GM19023 (cell line): ENCODE data around the gene MS4A15.

ENCODE experiments used
- ATAC-seq: cut with Tn5 transposase; IDR thresholded peaks from one replicate; pipeline ENCODE4 v1.9.1; 2021; ENCODE audit warnings: mild to moderate bottlenecking, moderate library complexity; ENCODE audit not compliant: unreplicated experiment

The MS4A15 gene

DNA sequence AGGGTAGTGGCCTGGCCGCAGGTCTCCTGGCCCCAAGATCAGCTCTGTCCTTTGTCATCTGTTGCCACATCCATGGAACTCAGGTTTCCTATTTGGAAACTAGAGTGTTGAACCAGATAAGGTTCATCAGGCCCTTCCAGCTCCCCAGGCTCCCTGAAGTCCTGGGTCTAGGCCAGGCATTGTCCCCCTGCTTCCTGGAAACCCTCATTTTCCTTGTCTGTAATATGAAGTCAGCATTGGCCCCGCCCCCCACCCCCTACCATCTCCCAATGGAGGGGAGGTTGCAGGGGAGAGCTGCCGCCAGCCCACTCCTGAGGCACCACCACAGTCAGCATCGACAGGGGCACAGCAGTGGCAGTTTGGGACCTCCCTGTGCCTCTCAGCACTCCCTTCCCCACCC is 19.5 kb downstream of the MS4A15 start:
- ATAC-seq, result no peak

DNA sequence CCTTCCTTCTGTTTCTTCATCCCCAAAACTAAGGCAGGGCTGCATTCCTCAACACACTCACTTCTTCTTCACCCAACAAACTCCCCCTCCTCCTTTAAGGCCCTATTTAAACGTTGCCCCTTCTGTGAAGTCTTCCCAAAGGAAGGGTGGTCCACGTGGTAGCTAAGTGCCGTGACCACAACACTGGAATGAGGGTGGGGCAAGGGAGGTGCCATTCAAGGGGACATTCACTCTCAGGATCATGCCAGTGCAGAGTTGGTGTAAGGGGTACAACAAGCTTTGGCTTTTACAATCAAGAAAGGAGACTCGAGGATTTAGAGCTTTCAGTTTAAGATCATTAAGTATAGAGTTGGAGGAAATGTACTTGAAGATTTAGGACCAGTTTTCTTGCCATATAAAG is 20.4 kb downstream of the MS4A15 start:
- no peak for ATAC-seq

DNA sequence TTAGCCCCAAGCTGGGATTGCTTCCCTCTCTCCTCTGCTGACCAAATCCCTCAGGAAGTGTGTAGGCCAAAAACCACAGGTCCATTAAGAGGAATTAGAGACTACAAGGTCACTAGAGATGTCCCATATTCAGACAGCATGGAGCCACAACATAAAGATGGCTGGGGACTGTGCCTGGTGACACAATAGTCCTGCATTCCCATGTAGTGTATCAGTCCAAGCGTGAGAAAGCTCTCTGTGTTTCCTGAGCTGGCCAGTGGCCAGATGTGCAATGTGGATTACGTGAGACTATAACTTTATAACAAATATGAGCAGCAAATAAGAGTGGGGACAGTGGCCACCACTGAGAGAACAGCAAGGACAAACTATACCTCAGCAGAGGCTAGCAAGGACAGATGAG is 20.9 kb downstream of the MS4A15 start:
- no peak for ATAC-seq

DNA sequence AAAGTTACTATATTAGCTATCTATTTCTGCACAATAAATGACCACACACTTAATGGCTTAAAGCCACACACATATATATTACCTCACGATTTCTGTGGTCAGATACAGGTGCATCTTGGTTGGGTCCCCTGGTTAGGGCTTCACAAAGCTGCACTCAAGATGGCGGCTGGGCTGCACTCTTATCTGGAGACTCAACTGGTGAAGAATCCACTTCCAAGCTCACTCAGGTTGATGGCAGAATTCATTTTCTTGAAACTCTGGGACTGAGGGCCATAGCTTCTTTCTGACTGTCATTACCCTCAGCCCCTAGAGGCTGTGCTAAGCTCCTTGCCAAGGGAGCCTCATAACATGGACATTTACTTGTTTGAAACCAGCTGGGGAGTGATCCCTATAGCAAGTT is 23.4 kb downstream of the MS4A15 start:
- ATAC-seq, result no peak

DNA sequence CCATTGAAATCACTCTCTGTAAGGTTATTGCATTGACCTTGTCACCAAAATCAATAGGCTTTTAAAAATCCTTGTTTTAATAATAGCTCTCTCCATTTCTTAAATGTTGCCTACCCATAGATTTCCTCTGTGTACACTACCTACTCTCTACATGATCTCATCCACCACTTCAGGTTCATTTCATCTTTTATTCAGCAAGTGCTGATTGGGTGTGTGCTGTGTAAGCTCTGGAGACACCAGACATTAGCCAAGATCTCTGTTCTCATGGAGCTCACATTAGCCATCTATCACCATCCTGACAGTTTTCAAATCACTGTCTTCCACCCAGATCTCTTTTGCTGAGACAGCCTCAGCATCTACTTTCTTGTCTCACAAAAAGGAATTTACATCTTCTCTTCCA is 24.1 kb downstream of the MS4A15 start:
- ATAC-seq, result no peak

DNA sequence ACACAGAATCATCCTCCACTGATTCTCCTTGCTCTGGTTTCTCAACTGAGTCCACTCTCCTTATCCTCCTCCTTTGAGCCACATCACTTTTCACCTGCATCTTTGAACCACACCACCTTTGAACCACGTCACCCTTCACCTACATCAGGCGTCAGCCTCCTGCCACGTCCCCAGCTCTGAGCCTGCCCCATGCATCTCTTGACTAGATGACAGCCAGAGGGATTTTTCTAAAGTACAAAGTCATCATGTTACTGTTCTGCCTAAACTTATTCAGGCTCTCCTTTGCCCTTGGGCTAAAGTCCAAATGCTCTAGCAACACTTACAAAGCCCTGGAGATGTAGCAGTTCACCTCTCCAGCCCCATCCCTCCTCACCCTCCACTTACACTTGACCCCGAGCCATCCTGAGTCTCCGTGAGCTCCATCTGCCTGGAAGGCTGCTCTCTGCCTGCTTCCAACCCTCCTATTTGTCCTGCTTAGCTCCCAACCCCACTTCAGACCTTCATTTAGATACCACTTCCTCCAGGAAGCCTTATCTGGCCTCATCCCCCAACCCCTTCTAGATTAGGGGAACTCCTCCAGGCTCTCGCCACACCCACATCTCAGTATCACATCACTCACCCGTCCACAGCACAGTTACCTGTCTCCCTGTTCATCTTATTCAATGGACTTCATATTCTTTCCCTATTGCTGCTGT is 24.8 kb downstream of the MS4A15 start:
- ATAC-seq, result no peak

DNA sequence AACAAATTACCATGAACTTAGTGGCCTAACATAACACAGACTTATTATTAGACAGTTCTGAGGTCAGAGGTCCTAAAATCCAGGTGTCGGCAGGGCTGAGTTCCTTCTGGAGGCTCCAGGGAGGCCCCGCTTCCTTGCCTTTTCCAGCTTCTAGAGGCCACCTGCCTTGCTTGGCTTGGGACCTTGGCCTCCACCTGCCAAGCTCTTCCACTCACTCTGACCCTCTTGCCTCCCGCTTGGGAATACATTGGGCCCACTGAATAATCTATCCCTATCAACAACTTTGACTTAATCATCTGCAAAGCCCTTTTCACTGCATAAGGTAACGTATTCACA is 25.3 kb downstream of the MS4A15 start:
- ATAC-seq, result no peak

DNA sequence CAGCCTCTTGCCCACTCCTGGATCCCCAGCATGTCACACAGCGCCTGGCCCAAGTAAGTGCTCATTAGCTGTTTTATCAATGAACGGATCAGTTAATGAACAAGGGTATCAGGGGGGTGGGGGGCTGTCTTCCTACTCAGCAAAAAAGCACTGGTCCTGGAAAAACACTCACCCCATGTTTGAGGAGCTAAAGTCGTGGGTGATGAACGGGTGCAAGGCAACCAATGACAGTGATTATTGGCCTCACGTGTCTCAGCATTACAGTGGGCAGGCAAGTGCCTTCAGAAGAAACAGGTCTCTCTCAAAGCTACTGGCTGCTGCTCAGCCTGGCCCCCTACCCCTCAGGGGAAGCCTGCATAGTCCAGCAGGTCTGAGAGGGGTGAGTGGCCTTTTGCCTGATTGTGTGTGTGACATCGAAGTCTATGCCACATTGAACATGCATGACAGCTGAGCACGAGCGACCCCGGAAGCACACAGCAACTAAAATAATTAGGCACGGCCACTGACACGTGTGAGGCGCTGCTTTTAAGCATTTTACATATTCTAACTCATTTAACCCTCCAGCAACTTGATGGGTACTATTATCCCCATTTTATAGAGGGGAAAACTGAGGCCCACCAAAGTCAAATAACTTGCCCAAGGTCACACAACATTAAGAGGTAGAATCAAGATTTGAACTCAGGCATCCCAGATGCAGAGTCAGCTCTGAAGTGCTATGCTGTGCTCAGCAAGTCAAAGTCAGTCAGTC is 25.9 kb downstream of the MS4A15 start:
- no peak for ATAC-seq

DNA sequence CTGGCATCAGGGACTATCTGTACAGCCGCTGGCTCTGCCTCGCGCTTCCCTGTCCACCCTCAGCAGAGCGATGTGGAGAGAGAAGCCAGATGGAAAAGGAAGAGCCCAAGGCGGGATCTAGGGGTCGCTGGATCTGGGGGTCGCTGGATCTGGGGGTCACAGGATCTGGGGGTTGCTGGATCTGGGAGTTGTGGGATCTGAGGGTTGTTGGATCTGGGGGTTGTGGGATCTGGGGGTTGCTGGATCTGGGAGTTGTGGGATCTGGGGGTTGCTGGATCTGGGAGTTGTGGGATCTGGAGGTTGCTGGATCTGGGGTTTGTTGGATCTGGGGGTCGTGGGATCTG is 26.4 kb downstream of the MS4A15 start:
- ATAC-seq, result no peak

DNA sequence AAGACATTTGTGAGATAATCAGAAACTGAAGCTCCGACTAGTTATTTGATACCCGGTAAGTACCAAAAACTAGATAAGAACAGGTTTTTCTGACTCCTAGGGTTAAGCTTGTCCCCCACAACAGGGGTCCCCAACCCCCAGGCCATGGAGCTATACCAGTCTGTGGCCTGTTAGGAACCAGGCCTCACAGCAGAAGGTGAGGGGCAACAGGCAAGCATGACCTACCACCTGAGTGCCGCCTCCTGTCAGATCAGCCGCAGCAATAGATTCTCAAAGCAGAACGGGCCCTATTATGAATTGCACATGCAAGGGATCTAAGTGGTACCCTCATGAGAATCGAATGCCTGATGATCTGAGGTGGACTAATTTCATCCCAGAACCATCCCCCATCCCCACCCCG is 27.2 kb downstream of the MS4A15 start:
- no peak for ATAC-seq

DNA sequence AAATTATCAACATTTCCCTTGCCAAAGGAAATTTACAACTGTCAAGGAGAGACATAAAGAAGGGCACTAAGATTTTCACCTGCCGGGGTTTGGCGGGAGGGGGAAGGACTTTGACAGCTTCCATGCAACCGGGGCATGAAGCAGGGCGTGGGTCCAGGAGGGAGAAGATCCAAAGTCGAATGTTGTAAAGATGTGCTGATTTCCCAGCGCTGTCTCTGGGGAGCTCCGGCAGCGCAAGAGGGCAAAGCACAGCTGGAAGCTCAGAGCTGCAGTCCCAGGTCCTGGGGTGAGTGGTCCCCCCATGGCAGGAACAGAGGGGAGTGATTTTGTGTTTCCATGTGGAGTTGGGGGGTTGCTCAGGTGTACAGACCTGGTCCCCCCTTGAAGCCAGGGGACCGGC is 28.5 kb downstream of the MS4A15 start, which contains the start of gene MS4A10:
Gene MS4A10, plus strand, starts transcription at position 198 of the 400 bp plus-strand sequence. CDS start 5,003 bp downstream, outside the sequence.
- ATAC-seq, result no peak

DNA sequence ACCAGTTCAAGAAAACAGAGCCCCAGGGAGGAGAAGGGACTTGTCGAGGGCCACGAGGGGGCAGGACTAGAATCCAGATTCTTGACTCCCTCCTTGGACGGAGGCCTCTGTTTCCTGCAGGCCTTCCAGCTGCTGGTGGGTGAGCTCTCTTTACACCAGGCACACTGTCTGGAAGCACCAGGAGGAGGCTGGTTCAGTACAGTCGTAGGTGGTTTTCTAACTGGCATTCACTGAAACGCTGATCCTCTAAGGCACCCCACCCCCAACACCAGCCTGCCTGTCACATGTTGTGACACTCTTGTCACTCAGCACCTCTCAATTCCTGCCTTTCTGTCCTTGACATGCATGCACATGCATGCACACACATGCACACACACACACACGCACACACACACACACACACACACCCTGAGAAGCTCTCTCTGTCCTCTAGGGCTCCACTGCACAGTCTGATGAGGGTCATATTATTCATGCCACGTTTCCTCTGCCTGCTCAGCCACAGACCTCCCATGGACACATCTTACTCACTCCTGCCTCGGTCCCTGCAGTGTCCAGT is 29.2 kb downstream of the MS4A15 start:
- ATAC-seq, result no peak

DNA sequence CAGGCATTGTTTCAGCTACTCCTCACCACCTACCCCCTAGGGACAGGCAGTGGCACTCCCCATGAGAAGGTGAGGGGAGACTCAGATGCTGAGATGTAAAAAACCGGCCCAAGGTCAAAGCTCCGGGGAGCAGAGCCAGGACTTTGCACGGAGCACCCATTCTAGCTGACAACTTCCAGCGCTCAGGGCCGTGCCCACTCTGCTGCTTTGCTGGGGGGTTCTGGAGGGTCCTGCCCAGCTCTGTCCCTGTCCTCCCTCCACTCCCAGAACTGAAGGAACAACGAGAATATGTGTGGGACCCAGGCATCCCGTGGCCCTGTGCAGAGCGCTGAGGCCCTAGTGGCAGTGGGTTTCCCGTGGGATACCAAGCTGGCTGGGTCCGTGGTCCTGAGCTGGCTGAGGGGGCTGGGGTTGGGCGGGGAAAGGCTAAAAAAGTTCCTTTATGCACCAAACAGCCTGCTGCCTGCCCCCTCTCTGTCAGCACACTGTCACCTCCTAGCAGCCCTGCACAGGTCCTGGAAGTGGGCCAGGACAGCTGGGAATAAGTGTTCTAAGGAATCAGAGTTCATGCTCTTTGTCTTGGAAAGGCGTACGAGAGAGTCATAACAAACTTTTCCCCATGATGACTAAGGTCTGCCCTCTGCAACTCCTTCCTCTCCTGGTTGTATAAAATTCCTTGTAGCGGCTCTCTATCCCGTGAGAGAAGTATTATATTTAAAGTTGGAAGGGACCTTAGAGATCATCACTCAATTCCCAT is 30.3 kb downstream of the MS4A15 start:
- ATAC-seq, result no peak

DNA sequence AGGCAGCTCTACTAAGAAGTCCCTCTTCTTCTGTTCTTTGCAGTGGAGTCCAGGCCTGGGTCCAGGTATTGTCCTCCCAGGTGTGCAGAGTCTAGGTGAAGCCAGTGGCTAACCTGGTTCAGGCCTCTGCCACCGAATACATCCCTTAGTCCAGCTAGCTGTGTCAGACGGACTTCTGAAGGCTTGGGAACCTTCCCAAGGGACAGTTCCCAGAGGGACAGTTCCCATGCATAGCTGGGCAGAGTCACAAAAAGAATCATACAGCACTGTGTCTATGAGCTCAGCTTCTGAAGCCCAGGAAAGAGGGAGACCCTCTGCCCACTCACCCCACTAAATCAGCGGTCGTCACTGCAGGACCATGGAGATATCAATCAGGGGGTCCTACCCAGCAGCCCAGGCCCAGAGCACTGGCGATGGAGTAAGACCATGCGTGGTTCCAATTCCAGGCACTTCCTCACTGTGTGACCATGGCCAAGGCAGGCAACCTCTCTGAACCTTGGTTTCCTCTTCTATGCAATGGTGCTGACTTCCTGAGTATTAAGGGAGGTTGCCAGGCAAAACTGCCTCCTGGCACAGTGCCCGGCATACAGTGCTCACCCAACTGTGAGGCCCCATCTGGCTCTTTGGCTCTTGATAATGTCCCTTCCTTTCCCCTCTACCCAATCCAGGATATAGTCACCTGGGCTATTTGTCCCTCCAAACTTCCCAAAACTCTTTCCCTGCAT is 31.9 kb downstream of the MS4A15 start:
- ATAC-seq, result no peak

DNA sequence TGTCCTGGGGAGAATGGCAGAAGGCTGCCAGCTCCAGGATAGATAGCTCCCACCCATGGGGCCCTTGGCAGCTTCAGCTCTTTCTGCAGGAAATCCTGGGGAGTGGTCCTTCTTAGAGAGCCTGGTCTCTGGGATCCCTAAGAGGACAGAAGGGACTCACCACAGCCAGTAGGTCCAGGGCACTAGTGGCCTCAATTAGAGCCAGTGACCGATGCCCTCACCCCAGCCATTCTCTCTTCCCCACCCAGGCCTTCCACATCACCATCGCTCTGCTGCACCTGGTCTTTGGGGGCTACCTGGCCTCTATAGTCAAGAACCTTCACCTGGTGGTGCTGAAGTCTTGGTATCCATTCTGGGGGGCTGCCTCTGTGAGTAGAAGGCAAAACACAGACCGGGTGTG is 34.1 kb downstream of the MS4A15 start:
- no peak for ATAC-seq

DNA sequence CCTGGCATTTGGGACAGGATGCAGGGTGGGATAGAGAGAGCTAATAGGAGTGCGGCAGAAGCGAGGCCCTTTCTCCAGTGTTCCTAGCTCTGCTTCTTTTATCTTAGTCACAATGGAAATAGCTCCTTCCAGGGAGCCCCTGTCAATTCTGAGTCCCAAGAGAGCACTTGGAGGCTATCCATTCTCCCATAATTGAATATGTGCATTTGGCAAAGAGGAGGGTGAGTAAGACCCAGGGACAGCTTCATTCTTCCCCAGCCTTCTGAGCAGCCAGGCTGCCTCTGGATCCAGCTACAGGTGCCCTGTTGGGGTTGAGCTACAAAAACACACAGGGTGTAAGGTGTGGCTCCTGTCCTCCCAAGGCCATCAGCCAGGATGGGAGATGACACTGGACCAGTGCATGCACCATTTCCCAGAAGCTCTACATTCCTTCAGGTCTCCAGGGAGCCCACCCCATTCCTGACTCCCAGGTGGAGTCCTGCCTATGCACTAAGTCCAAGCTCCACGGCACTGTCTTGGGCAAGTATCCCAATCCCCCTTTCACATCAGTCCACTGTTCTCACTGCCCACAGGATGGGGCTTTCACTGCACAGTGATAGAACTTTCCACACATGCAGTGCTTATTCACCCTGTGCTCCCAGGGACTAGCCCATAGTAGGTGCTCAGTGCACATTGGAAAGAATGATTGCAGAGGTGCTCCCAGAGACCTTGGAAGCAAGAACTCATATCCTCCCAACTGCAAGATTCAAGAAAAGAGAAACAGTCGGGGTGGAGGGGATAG is 34.7 kb downstream of the MS4A15 start:
- ATAC-seq, result no peak

DNA sequence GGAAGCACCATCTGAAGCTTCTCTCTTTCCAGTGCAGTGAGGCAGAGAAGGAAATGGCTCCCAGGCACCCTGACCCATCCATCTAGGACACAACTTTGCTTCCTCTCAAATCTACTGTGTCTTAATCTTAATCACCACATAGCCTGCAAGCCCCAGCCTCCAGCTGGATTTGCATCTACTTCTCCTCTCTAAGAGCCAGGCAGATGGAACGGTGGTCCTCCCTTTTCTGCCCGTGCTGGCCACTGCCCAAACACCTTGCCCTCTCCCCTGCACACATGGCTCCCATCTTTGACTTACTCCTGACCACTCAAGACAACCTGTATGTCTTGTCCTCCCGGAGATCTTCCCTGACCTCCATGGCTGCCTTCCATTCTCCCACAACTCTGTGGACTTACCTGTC is 35.9 kb downstream of the MS4A15 start:
- ATAC-seq, result no peak

DNA sequence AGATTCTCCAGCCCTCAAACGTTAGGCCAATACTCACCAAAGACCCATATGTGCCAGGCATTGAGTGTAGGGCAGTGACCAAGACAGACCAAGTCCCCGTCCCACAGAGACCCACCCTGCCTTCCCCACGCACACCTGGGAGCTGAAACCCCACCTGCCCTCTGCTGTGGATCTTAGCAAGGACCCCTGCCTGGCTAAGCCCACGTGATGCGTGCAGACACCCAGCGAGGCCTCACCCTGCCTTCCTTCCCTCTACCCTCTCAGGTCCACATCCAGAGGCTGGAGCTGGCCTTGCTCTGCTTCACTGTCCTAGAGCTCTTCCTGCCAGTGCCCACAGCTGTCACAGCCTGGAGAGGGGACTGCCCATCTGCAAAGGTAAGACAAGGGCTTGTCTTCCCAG is 38.6 kb downstream of the MS4A15 start:
- ATAC-seq, result no peak

DNA sequence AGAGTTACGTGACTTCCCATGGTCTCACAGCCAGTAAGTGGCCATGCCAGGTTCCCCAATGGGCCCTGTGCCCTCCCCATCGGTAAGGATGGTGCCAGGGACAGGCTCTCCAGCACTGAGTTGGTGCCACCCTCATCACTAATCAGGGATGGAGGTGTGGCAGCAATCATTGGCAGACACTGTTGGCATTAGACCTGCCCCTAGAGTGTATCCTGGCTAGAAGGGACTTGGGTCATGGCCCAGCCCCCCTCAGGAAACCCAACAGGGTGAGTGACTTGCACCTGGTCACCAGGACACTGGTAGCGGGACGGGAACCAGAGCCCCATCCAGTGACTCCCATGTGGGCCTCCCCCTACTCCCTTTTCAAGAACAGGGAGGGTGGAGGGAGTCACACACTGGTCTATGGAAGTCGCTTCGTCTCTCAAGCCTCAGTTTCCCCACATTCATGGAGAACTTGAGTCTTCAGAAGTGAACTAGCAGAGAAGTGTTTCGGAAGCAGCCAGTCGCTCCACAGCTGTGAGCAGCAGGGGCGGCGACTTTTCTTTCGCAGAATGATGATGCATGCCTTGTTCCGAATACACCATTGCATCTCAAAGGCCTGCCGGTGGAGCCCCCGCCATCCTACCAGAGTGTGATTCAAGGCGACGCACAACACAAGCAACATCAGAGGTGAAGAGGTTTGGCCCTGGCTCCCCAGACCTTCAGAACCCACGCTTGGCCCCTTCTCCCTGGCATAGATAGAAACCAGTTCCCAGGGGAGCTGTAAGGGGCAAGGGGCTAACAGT is 41.4 kb downstream of the MS4A15 start:
- no peak for ATAC-seq

DNA sequence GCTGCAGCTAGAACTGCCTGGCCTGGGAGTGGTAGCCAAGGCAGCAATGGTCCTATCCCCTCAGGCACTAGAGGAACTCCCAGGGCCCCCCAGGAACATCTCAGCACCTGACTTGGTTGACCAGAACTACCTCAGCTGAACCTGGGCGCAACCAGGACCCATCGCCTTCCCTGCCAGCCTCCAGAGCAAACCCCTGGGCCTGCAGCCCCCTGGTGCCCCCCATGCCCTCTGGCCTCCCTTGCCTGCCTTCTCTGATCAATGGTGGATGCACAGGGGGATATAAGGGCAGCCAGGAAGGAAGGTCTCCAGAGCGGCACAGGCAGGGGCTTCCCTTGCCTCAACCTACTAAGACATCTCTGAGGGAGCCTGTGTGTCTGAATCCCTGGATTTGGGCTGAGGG is 42.0 kb downstream of the MS4A15 start:
- ATAC-seq, result no peak
